Choroid plexus epithelial cell (primary cell): ENCODE measurements around the gene DTNBP1.
A peak's percentile ranks its signal among the peaks of the same experiment; 100 is the strongest.

Experiments used
- DNase-seq: peaks from one replicate; pipeline ENCODE4 v3.0.0-alpha.2; 2010; ENCODE audit warnings: low read depth
- H3K4me3 ChIP-seq: 2 replicates; pipeline ENCODE4 v1.5.1; 2011; ENCODE audit warnings: low read depth, mild to moderate bottlenecking, control low read depth, low read length, moderate library complexity
- CTCF ChIP-seq: conservative IDR thresholded peaks from 2 replicates; pipeline ENCODE4 v1.5.1; 2011; ENCODE audit warnings: low read depth, mild to moderate bottlenecking, control low read depth, inconsistent platforms, low read length, moderate library complexity

Gene DTNBP1

GRCh38 chr6:15555101-15556038 lies 107.5 kb downstream of the DTNBP1 start:
- DNase-seq: no peak
- H3K4me3 ChIP-seq: no peak overlapping the region
- TF ChIP-seq CTCF: no peak

GRCh38 chr6:15554728-15555100 lies 108.1 kb downstream of the DTNBP1 start:
- no peak overlapping the region for H3K4me3 ChIP-seq
- no peak for DNase-seq
- no peak for TF ChIP-seq CTCF

- H3K4me3 ChIP-seq: no peak overlapping the region
- DNase-seq: no peak
- no peak for TF ChIP-seq CTCF
These were observed 109.0 kb downstream of the DTNBP1 start for GRCh38 chr6:15553736-15554294.

GRCh38 chr6:15553031-15553430 lies 109.8 kb downstream of the DTNBP1 start:
- H3K4me3 ChIP-seq: no peak overlapping the region
- no peak for TF ChIP-seq CTCF

GRCh38 chr6:15551798-15552197 lies 111.0 kb downstream of the DTNBP1 start:
- no peak for TF ChIP-seq CTCF

More at GRCh38 chr6:15553031-15553430, 109.8 kb downstream of the DTNBP1 start:
- DNase-seq: no peak

GRCh38 chr6:15551262-15551661 lies 111.6 kb downstream of the DTNBP1 start:
- H3K4me3 ChIP-seq: no peak overlapping the region
- no peak for TF ChIP-seq CTCF
- no peak for DNase-seq

More at GRCh38 chr6:15551798-15552197, 111.0 kb downstream of the DTNBP1 start:
- H3K4me3 ChIP-seq: no peak overlapping the region
- DNase-seq: peak; percentile 43
